Sigmoid colon (tissue), 4 donors: ENCODE measurements around the gene TRIM24.

Source experiments
- POLR2A ChIP-seq, 2 donors: fragments of 450-650 bp; IDR thresholded peaks; one replicate each; pipeline ENCODE4 v1.6.1; 2016; ENCODE audit warnings: antibody characterized with exemption in 2 of 2, mild to moderate bottlenecking in 2 of 2, moderate library complexity in 2 of 2
- POLR2AphosphoS5 ChIP-seq, 4 donors: sonication (generic); formaldehyde crosslinking; IDR thresholded peaks; one replicate each; pipeline ENCODE4 v1.6.1; 2017; ENCODE audit warnings: antibody characterized with exemption in 4 of 4
- TF ChIP-seq, protein P1 (sequence below), 4 experiments: fragments of 450-650 bp in 3 of 4; fragments of 200-600 bp in 1 of 4; IDR thresholded peaks; one replicate each; pipeline ENCODE4 v1.5.1; 2016 to 2019; ENCODE audit warnings: antibody characterized with exemption in 4 of 4, mild to moderate bottlenecking in 3 of 4, moderate library complexity in 2 of 4

DNA sequence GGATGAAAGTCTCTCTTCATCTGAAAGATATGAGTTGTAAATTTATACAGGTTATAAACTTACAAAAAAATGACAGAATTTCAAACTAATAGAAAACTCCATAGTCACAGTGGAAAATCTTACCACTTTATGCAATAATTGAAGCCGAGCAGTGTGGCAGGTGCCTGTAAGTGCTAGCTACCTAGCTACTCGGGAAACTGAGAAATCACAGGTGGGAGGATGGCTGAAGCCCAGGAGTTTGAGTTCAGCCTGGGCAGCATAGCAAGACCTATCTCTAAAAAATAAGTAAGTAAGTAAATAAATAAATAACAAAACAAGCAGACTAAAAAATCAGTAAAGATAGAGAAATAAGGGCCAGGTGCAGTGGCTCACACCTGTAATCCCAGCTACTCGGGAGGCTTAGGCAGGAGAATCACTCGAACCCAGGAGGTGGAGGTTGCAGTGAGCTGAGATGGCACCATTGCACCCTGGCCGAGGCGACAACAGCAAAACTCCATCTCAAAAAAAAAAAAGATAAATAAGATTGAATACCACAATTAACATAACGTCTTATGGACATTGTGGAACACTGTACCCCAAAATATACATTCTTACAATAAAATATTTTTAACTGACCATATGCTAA lies 61.9 kb downstream of the TRIM24 start:
- TF ChIP-seq, protein P1, sequence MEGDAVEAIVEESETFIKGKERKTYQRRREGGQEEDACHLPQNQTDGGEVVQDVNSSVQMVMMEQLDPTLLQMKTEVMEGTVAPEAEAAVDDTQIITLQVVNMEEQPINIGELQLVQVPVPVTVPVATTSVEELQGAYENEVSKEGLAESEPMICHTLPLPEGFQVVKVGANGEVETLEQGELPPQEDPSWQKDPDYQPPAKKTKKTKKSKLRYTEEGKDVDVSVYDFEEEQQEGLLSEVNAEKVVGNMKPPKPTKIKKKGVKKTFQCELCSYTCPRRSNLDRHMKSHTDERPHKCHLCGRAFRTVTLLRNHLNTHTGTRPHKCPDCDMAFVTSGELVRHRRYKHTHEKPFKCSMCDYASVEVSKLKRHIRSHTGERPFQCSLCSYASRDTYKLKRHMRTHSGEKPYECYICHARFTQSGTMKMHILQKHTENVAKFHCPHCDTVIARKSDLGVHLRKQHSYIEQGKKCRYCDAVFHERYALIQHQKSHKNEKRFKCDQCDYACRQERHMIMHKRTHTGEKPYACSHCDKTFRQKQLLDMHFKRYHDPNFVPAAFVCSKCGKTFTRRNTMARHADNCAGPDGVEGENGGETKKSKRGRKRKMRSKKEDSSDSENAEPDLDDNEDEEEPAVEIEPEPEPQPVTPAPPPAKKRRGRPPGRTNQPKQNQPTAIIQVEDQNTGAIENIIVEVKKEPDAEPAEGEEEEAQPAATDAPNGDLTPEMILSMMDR (IDR thresholded peaks at IDR 0.05): no peak
- TF ChIP-seq POLR2A (IDR thresholded peaks at IDR 0.05) (no peak), POLR2AphosphoS5 (IDR thresholded peaks at IDR 0.05) (no peak)
